Sigmoid colon (tissue), 7 donors: ENCODE results near the gene ATP6V0E1. TPM values are rescaled to one million over a fixed set of nuclear protein-coding genes. Genes with fewer than 3 reads are reported as not detected.

Experiments
- DNase-seq: peaks from one replicate; pipeline ENCODE4 v3.0.0-alpha.2; 2019
- H3K27ac ChIP-seq, 4 donors: fragments of 200-600 bp; sonication (generic); one replicate each; pipeline ENCODE4 v1.5.1; 2016 to 2019; ENCODE audit warnings: mild to moderate bottlenecking in 1 of 4
- H3K27me3 ChIP-seq, 3 donors: fragments of 200-600 bp; sonication (generic); one replicate each; pipeline ENCODE4 v1.5.1; 2019; ENCODE audit warnings: mild to moderate bottlenecking in 1 of 3
- H3K36me3 ChIP-seq, 4 donors: fragments of 200-600 bp; sonication (generic); one replicate each; pipeline ENCODE4 v1.5.1; 2016 to 2019
- H3K4me1 ChIP-seq, 4 donors: fragments of 200-600 bp; sonication (generic); one replicate each; pipeline ENCODE4 v1.5.1; 2017 to 2019
- H3K4me3 ChIP-seq, 4 donors: fragments of 200-600 bp; sonication (generic); one replicate each; pipeline ENCODE4 v1.5.1; 2017 to 2019; ENCODE audit warnings: mild to moderate bottlenecking in 2 of 4, moderate library complexity in 1 of 4
- H3K9me3 ChIP-seq, 4 donors: fragments of 200-600 bp in 3 of 4; sonication (generic) in 3 of 4; one replicate each; pipeline versions ENCODE4 v1.5.1 to v1.6.1; 2013 to 2019
- CTCF ChIP-seq, 4 experiments: fragments of 450-650 bp in 3 of 4; fragments of 200-600 bp in 1 of 4; IDR thresholded peaks; one replicate each; pipeline ENCODE4 v1.5.1; 2016 to 2019; ENCODE audit warnings: antibody characterized with exemption in 4 of 4, mild to moderate bottlenecking in 3 of 4, moderate library complexity in 2 of 4
- EP300 ChIP-seq, 4 donors: sonication (generic); formaldehyde crosslinking; IDR thresholded peaks; one replicate each; pipeline ENCODE4 v1.6.1; 2017; ENCODE audit warnings: antibody characterized with exemption in 4 of 4
- POLR2A ChIP-seq, 2 donors: fragments of 450-650 bp; IDR thresholded peaks; one replicate each; pipeline ENCODE4 v1.6.1; 2016; ENCODE audit warnings: antibody characterized with exemption in 2 of 2, mild to moderate bottlenecking in 2 of 2, moderate library complexity in 2 of 2
- POLR2AphosphoS5 ChIP-seq, 4 donors: sonication (generic); formaldehyde crosslinking; IDR thresholded peaks; one replicate each; pipeline ENCODE4 v1.6.1; 2017; ENCODE audit warnings: antibody characterized with exemption in 4 of 4
- WGBS, 2 donors: extraction: QIAGEN DNeasy Blood & Tissue Kit; methylation state at CpG; one replicate each; pipeline ENCODE4 v1.1.7; 2013; 5-methylcytosine and 5-hydroxymethylcytosine counted together
- intact Hi-C: fragments of 100-400 bp; cut with DNase I; formaldehyde crosslinking; loops from one replicate; pipeline ENCODE4 v1.15.1; 2023
- polyA plus RNA-seq, 3 donors: library from polyadenylated mRNA; stranded (reverse); fragments of 200-250 nt; gene quantifications; one replicate each; pipeline ENCODE4 v1.2.3, GENCODE V29; 2013
- total RNA-seq, 4 donors: library from RNA; depleted of rRNA; stranded (reverse); fragments of >200 nt; gene quantifications; one replicate each; pipeline ENCODE4 v1.1.0, GENCODE V29; 2016
- donor health status: healthy with polysubstance abuse.
- donor health status: Bipolar disorder and iron deficiency.
- donor health status: healthy.

Gene ATP6V0E1
- total and polyA plus RNA-seq, 7 donors, result 117 to 261 (median 154) TPM

GRCh38 chr5:172994405-172994804, 10.8 kb downstream of the ATP6V0E1 start:
- H3K9me3 ChIP-seq, result no peaks in the 10 kb centered on the region
- H3K27me3 ChIP-seq, result no peaks in the 10 kb centered on the region
- TF ChIP-seq CTCF (IDR thresholded peaks at IDR 0.05), result no peak
- TF ChIP-seq EP300 (IDR thresholded peaks at IDR 0.05), result no peak
- TF ChIP-seq POLR2AphosphoS5 (IDR thresholded peaks at IDR 0.05), result no peak
- TF ChIP-seq POLR2A (IDR thresholded peaks at IDR 0.05), result no peak
- H3K36me3 ChIP-seq, result peaks cover 0 to 52% (median 14%) of the 10 kb centered on the region in 4 donors
- no peak for DNase-seq
- no peak overlapping the region for H3K4me3 ChIP-seq
- WGBS, 2 donors, result 95 to 97% methylated on average over 2 of the region's 2 CpGs
- intact Hi-C loops, result no loop called here
- no peak overlapping the region for H3K27ac ChIP-seq
- peaks cover 0 to 11% (median 4%) of the 10 kb centered on the region in 4 donors for H3K4me1 ChIP-seq

- 41 to 80% methylated on average over 3 of the region's 3 CpGs for WGBS, 2 donors
- TF ChIP-seq EP300 (IDR thresholded peaks at IDR 0.05) (no peak), CTCF (IDR thresholded peaks at IDR 0.05) (no peak), POLR2AphosphoS5 (IDR thresholded peaks at IDR 0.05) (no peak), POLR2A (IDR thresholded peaks at IDR 0.05) (no peak)
- no peaks in the 10 kb centered on the region for H3K27me3 ChIP-seq
- peak overlapping the region in 1 of 4 donors; percentile 47 for H3K27ac ChIP-seq
- no peaks in the 10 kb centered on the region for H3K9me3 ChIP-seq
- intact Hi-C loops, result no loop called here
- H3K4me1 ChIP-seq, result peaks cover 0 to 32% (median 17%) of the 10 kb centered on the region in 4 donors
- peaks cover 0 to 30% (median 14%) of the 10 kb centered on the region in 4 donors for H3K36me3 ChIP-seq
- no peak overlapping the region for H3K4me3 ChIP-seq
- DNase-seq, result no peak
Observed at GRCh38 chr5:172999372-172999973, 15.9 kb downstream of the ATP6V0E1 start.

- no peaks in the 10 kb centered on the region for H3K9me3 ChIP-seq
- TF ChIP-seq EP300 (IDR thresholded peaks at IDR 0.05) (no peak), POLR2A (IDR thresholded peaks at IDR 0.05) (no peak), CTCF (IDR thresholded peaks at IDR 0.05) (no peak), POLR2AphosphoS5 (IDR thresholded peaks at IDR 0.05) (no peak)
- peaks cover 0 to 25% (median 12%) of the 10 kb centered on the region in 4 donors for H3K36me3 ChIP-seq
- H3K27me3 ChIP-seq, result no peaks in the 10 kb centered on the region
- peak overlapping the region in 1 of 4 donors; percentile 47 for H3K27ac ChIP-seq
- no peak overlapping the region for H3K4me3 ChIP-seq
- DNase-seq, result no peak
- intact Hi-C loops, result no loop called here
- WGBS, 2 donors, result 17 to 60% methylated on average over 1 of the region's 1 CpG
- H3K4me1 ChIP-seq, result peaks cover 0 to 36% (median 17%) of the 10 kb centered on the region in 4 donors
Observed at GRCh38 chr5:172999974-173000373, 16.4 kb downstream of the ATP6V0E1 start.

GRCh38 chr5:173001229-173001841, 17.8 kb downstream of the ATP6V0E1 start:
- 76 to 88% methylated on average over 9 of the region's 9 CpGs for WGBS, 2 donors
- Histone ChIP-seq H3K4me1 (peaks cover 0 to 37% (median 17%) of the 10 kb centered on the region in 4 donors), H3K27ac (no peak overlapping the region), H3K4me3 (no peak overlapping the region), H3K36me3 (peaks cover 0 to 11% (median 0%) of the 10 kb centered on the region in 4 donors), H3K9me3 (no peaks in the 10 kb centered on the region), H3K27me3 (no peaks in the 10 kb centered on the region)
- no peak for TF ChIP-seq EP300 (IDR thresholded peaks at IDR 0.05)
- no peak for TF ChIP-seq CTCF (IDR thresholded peaks at IDR 0.05)
- TF ChIP-seq POLR2AphosphoS5 (IDR thresholded peaks at IDR 0.05), result no peak
- no peak for TF ChIP-seq POLR2A (IDR thresholded peaks at IDR 0.05)
- no peak for DNase-seq
- intact Hi-C loops, result no loop called here
